C4-2B (cell line): ENCODE measurements around the gene EFHD2.

ENCODE experiments used
- H3K27ac ChIP-seq: fragments of 450-650 bp; 2 replicates; pipeline ENCODE4 v1.5.1; 2017
- ZFX ChIP-seq: fragments of 450-650 bp; IDR thresholded peaks from 2 replicates; pipeline ENCODE4 v1.6.1; 2017
- TF ChIP-seq, protein P1 (sequence below): fragments of 450-650 bp; conservative IDR thresholded peaks from 2 replicates; pipeline ENCODE4 v1.5.1; 2017; ENCODE audit warnings: mild to moderate bottlenecking

The EFHD2 gene

GRCh38 chr1:15472587-15472986 is 62.9 kb downstream of the EFHD2 start:
- TF ChIP-seq, protein P1, sequence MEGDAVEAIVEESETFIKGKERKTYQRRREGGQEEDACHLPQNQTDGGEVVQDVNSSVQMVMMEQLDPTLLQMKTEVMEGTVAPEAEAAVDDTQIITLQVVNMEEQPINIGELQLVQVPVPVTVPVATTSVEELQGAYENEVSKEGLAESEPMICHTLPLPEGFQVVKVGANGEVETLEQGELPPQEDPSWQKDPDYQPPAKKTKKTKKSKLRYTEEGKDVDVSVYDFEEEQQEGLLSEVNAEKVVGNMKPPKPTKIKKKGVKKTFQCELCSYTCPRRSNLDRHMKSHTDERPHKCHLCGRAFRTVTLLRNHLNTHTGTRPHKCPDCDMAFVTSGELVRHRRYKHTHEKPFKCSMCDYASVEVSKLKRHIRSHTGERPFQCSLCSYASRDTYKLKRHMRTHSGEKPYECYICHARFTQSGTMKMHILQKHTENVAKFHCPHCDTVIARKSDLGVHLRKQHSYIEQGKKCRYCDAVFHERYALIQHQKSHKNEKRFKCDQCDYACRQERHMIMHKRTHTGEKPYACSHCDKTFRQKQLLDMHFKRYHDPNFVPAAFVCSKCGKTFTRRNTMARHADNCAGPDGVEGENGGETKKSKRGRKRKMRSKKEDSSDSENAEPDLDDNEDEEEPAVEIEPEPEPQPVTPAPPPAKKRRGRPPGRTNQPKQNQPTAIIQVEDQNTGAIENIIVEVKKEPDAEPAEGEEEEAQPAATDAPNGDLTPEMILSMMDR = no peak
- TF ChIP-seq ZFX = no peak
- H3K27ac ChIP-seq = no peak overlapping the region

DNA sequence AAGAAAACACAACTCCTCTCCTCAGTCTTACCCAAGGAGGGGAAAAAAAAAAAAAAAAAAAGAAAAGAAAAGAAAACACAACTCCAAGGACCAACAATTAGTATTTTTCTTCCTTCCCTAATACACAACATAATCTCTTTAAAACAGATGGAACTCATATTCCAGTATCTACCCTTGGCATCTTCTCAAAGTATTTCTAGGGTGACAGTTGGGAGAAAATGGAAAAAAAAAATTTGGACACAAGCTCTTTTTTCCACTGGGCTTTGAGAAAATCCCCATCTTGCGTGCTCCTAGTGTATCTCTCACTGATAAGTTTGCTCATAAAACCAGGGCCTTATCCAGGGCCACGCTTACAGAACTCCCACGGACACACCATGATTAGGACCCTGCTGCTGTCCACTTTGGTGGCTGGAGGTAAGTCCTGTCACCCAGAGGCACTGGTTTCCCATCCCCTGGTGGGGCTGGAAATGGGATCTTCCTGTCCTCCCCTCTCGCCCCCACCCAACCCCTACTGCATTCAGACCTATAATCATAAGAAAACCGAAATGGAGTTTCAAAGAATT is 66.1 kb downstream of the EFHD2 start, which contains the start of gene CELA2B:
Gene CELA2B, plus strand, starts transcription at position 353 of the 563 bp plus-strand sequence. Its CDS starts 22 bp downstream, at position 375.
- TF ChIP-seq, protein P1 = no peak
- no peak for TF ChIP-seq ZFX
- H3K27ac ChIP-seq = no peak within 1 kb of the TSS

- no peak overlapping the region for H3K27ac ChIP-seq
- TF ChIP-seq, protein P1 = no peak
- TF ChIP-seq ZFX = no peak
Measured at GRCh38 chr1:15476927-15477326, 67.2 kb downstream of the EFHD2 start.

GRCh38 chr1:15477646-15478212 is 68.0 kb downstream of the EFHD2 start:
- TF ChIP-seq, protein P1 = no peak
- H3K27ac ChIP-seq = no peak overlapping the region
